NB4 (cell line): Measurements from ENCODE around the gene PHOX2A.

Experiments used
- MAX ChIP-seq: IDR thresholded peaks from 2 replicates; pipeline ENCODE4 v1.6.1; 2011; ENCODE audit warnings: low read depth, low read length
- POLR2A ChIP-seq: IDR thresholded peaks from 2 replicates; pipeline ENCODE4 v1.6.1; 2011; ENCODE audit warnings: mild to moderate bottlenecking; ENCODE audit not compliant: insufficient read length; ENCODE audit errors: extremely low read depth
- TF ChIP-seq, protein P1 (sequence below): IDR thresholded peaks from one replicate; pipeline ENCODE4 v1.5.1; 2012; ENCODE audit warnings: low read depth, low read length

DNA sequence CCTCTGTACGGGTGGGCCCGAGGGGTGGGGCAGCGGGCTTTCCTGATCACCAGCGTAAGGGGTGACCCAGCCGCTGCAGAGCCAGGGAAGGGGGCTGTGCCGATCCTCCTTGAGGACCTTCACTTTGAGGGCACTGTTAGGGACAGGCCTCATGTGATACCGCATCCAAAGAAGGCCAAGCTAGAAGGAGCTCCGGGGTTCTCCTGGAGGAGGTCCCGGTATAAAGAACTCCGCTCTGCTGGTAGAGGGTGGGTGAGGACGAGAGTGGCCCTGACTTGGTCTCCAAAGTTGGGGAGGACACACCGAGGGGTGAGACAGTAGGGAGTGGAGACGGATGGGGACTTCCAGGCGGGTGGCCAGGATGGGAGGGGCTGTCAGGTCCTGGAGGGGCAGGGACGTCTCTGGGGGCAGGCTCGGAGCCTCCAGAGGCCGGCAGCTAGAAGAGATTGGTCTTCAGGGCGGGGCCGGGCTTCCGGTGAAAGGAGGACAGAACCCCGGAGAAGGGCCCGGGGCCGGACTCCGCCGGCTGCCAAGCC lies 4.6 kb downstream of the PHOX2A start:
- TF ChIP-seq, protein P1, sequence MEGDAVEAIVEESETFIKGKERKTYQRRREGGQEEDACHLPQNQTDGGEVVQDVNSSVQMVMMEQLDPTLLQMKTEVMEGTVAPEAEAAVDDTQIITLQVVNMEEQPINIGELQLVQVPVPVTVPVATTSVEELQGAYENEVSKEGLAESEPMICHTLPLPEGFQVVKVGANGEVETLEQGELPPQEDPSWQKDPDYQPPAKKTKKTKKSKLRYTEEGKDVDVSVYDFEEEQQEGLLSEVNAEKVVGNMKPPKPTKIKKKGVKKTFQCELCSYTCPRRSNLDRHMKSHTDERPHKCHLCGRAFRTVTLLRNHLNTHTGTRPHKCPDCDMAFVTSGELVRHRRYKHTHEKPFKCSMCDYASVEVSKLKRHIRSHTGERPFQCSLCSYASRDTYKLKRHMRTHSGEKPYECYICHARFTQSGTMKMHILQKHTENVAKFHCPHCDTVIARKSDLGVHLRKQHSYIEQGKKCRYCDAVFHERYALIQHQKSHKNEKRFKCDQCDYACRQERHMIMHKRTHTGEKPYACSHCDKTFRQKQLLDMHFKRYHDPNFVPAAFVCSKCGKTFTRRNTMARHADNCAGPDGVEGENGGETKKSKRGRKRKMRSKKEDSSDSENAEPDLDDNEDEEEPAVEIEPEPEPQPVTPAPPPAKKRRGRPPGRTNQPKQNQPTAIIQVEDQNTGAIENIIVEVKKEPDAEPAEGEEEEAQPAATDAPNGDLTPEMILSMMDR, result no peak
- TF ChIP-seq POLR2A (peak; percentile 19), MAX (no peak)
